Right lung (tissue), 10 donors: Measurements from ENCODE around the gene CXADR. TPM values are rescaled to one million over a fixed set of nuclear protein-coding genes. Genes with fewer than 3 reads are reported as not detected.
"Not testable (repeated sequence)": the region's sequence is repeated elsewhere in the genome, so short reads cannot be mapped to it uniquely, and the experiment has no call there.

Source experiments
- DNase-seq, 2 donors: peaks; one replicate each; pipeline ENCODE4 v3.0.0-alpha.2; 2013
- long read RNA-seq, 8 donors: transcript quantifications; one replicate each; lab custom pipeline, GENCODE V29; 2026
- polyA plus RNA-seq, 5 donors: library from polyadenylated mRNA; unstranded; fragments of 120-200 nt; gene quantifications; one replicate each; pipeline versions ENCODE4 v1.2.1 to v1.2.3, GENCODE V29; 2013; ENCODE audit warnings: inconsistent platforms in 1 of 5, low replicate concordance in 1 of 5; ENCODE audit not compliant: insufficient read length in 5 of 5, insufficient read depth in 1 of 5

Gene CXADR
- polyA plus RNA-seq = 10 to 100 TPM; 15.6 to 28.4 (median 25.5) TPM
- long read RNA-seq, donor 1, full-length matches to known transcripts = 7 of 243 reads
- long read RNA-seq, donor 1, partial matches to known transcripts = 226 of 243 reads
- long read RNA-seq, donor 1, other reads (novel, unspliced or antisense) = 10 of 243 reads
- long read RNA-seq, donor 2, full-length matches to known transcripts = 7 of 7 reads
- long read RNA-seq, donor 2, partial matches to known transcripts = 0 of 7 reads
- long read RNA-seq, donor 2, other reads (novel, unspliced or antisense) = 0 of 7 reads
- long read RNA-seq, donor 3, full-length matches to known transcripts = 6 of 6 reads
- long read RNA-seq, donor 3, partial matches to known transcripts = 0 of 6 reads
- long read RNA-seq, donor 3, other reads (novel, unspliced or antisense) = 0 of 6 reads
- long read RNA-seq, donor 4, full-length matches to known transcripts = 4 of 4 reads
- long read RNA-seq, donor 4, partial matches to known transcripts = 0 of 4 reads
- long read RNA-seq, donor 4, other reads (novel, unspliced or antisense) = 0 of 4 reads
- long read RNA-seq, donor 5, full-length matches to known transcripts = 7 of 7 reads
- long read RNA-seq, donor 5, partial matches to known transcripts = 0 of 7 reads
- long read RNA-seq, donor 5, other reads (novel, unspliced or antisense) = 0 of 7 reads
- long read RNA-seq, donor 6, full-length matches to known transcripts = 12 of 118 reads
- long read RNA-seq, donor 6, partial matches to known transcripts = 27 of 118 reads
- long read RNA-seq, donor 6, other reads (novel, unspliced or antisense) = 79 of 118 reads
- long read RNA-seq, donor 7, full-length matches to known transcripts = 10 of 10 reads
- long read RNA-seq, donor 7, partial matches to known transcripts = 0 of 10 reads
- long read RNA-seq, donor 7, other reads (novel, unspliced or antisense) = 0 of 10 reads
- long read RNA-seq, donor 8 = 0 reads

DNA sequence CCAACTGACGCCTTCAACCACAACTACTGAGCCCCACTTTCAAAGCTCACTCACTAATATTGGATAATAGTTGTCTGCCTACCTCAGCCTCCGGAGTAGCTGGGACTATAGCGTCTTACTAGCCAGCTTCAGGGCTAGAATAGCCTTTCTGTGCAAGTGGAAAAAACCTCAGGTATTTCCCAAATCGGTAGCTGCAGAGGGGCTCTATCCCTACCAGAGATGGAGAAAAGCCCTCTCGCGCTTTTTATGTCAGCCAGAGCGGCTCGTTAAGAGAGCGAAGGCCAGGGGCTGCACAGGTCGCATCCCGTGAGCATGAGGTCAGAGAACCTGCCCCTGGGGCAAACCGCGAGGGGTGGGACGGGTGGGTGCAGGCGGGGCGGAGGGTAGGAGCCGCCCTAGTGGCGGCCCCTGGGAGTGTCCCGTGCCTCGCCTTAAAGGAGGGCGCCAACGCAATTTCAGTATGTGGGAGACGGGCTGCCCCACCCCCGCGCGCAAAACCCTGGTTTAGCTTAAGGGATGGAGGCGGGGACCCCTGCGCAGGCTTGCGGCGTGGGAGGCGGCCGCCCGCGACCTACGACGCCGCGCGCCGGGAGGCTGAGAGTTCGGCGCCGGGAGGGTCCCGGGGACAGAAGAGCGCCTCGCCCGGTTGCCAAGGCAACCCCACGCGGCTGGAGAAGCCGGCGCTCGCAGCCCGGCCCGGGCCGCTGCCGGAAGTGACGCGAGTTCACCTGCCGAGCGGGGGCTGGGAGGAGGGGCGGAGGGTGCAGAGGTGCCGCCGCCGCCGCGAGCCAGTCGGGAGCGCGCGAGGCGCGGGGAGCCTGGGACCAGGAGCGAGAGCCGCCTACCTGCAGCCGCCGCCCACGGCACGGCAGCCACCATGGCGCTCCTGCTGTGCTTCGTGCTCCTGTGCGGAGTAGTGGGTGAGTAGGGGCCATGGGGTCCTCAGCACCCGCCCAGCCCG lies at the start of gene CXADR:
Gene CXADR, plus strand, starts transcription at position 791 of the 961 bp plus-strand sequence. Its CDS starts 87 bp downstream, at position 878.
- DNase-seq = peak; percentile 75 to 79

DNA sequence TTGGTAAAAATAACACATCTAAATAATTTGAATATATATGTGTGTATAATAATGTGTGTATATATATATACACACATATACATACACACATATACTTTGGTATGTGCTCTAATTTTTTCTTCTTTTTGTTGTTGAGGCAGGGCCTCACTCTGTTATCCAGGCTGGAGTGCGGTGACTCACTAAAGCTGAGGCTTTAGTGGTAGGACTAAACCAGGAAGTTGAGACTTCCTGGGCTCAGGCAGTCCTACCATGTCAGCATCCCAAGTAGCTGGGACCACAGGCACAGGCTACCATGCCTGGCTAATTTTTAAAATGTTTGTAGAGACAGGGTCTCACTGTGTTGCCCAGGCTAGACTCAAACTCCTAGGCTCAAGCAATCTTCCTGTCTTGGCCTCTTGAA lies 46.7 kb upstream of the CXADR start:
- no peak for DNase-seq

DNA sequence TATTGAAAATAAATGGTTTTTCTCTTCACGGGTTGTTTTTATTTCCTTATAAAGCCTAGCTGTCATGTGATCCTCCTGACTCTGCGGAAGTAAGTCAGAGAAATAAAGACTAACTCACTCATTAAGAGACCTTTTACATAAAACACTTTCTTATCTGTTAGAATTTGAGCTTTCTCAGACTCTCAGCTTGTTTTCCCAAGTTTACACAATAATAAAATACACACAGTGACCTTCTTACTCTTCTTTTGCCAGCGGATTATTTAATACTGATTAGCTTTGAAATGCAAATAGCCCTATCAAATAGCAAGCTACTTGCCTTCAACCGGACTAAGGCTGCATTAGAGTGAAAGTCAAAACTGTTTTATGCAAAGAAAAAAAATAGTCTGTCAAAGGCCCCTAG lies 45.5 kb upstream of the CXADR start:
- no peak for DNase-seq

DNA sequence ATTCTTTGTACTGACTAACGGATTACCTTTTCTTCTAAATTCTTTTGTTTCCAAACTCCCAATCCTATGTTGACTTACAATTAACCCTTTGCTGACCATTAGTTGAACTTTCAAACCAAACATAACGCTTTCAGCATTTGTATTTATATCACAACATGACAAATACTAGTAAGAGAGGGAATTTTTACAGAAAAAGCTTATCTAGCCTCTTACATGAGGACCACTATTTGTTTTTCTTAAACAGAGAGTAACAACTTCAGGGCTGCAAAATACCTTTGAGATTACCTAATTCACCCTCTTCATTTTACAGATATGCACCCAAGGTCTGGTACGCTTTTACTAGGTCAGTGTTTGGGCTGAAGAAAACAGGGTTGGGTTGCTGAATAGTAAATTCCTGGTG lies 45.0 kb upstream of the CXADR start:
- no peak for DNase-seq

DNA sequence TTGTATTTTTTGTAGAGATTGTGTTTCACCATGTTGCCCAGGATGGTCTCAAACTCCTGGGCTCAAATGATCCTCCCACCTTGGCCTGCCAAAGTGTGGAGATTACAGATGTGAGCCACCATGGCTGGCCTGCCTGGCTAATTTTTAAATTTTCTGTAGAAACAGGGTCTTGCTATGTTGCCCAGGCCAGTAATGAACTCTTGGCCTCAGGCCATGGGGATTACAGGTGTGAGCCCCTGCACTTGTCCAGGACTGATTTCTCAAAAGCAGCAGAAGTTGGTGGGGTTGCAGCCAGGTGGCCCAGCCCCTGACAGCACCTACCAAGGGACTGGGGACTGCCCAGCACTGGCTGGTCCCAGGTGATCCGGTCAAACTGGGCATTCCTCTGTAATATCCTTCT lies 44.1 kb upstream of the CXADR start:
- no peak for DNase-seq

DNA sequence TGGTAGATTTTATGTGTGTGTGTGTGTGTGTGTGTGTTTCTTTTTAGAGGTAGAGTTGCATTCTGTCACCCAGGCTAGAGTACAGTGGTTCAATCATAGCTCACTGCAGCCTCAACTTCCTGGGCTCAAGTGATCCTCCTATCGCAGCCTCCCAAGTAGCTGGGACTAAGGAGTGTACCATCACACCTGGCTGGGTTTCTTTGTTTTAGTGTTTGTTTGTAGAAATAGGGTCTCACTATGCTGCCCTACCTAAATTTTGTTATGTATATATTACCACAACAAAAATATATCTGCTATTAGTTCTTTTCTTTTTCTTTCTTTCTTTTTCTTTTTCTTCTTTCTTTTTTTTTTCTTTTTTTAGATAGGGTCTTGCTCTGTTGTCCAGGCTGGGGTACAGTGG lies 43.1 kb upstream of the CXADR start:
- DNase-seq = no peak

DNA sequence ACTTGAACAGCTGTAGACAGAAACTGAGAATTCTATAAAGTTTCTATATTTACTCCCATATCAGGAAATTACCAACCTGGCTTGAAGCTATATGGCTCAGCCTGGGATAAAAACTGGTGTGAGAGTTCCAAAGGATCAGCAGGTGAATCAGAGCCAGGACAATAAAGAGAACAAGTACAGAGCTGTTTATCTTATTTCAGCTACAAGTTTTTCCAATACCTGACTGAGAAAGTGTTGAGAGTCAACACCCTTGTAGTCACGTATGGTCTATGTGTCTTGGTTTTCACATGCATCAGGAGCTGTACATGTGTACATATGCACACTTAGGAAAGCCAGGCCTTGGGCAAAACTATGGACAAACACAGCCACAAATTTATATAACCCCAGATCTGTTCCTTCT lies 40.7 kb upstream of the CXADR start:
- DNase-seq = no peak

DNA sequence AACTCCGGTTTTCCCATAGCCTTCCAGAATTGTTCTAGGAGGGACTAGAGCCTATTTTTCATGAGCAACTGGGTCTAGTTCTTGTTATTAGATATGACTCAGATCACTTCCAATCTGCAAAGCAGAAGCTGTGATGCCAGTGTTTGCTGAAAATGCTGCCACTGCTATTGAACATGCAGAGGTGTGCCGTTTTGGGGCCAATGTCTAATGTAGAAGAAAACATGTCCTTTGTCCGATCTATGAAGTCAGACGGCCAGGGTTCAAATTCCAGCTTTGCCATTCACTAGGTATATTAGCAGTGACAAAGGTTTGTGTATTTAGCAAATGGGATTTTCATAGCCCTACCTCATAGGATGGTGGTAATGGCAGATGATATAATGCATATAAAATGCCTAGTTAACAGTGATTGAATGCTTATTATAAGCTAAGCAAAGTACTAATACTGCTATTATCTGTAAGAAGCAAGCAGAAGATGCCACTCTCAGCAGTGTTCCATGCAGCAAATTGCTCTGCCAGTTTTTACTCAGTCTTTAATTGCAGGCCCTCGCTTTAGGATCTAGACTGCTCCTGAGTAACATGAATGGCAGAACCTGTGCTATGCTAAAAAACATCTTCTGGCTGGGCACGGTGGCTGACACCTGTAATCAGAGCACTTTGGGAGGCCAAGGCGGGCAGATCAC lies 40.1 kb upstream of the CXADR start:
- no peak for DNase-seq

DNA sequence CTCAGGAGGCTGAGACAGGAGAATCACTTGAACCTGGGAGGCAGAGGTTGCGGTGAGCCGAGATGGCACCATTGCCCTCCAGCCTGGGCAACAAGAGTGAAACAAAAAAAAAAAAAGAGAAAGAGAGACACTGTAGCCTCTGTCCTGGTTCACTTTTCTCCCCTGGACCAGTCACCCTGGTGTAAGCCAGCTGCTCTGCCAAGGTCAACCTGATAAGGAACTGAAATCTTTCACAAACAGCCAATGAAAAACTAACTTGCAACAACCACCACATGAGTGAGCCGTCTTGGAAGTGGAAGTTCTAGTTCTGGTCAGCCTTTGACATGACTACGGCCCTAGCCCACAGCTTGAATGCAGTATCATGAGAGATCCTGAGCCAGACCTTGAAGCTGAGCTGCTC lies 36.8 kb upstream of the CXADR start:
- no peak for DNase-seq

DNA sequence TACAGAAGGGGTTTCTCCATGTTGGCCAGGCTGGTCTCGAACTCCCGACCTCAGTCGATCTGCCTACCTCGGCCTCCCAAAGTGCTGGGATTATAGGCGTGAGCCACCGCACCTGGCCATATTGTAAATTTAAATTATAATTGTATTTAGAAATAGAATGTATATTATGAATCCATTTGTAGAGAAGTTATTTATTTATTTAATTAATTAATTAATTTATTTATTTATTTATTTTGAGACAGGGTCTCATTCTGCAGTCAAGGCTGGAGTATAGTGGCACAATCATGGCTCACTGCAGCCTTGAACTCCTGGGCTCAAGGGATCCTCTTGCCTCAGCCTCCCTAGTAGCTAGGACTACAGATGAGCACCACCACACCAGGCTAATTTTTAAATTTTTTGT lies 34.7 kb upstream of the CXADR start:
- not testable (repeated sequence) for DNase-seq

DNA sequence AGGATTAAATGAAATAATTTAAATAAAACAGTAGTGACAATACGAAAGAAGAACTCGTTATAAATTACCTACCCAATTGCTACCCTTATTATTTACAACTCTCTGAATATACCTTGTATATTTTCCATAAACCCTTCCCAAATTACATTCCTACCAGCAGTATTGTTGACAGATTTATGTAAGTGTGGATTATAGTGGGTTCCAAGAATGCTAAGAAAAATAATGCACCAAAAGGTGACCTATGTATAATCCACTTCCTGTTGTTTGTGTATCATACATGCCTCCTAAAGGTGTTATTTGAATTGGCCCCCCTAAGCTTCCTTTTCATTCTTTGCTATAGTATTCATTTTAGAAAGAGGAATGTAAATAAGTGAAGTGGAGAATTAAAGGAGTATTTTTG lies 33.2 kb upstream of the CXADR start:
- no peak for DNase-seq

DNA sequence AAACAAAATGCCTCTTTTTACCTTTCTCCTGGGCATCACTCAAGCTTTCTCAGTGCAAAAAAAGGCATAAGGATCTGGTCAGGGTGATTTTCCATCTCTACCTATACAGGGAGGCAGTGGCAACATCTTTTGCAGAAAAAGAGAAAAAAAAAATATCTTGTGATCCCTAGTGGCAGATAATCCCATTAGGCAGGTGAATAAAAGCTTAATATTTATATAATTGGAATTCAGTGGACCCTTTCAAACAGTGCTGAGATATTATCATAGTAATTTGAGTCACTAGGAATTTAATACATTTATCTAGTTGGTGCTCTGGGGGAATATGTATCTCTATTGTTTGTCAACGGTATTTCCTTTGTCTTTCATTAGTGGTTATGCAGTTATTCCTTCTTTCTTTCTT lies 29.9 kb upstream of the CXADR start:
- DNase-seq = no peak

DNA sequence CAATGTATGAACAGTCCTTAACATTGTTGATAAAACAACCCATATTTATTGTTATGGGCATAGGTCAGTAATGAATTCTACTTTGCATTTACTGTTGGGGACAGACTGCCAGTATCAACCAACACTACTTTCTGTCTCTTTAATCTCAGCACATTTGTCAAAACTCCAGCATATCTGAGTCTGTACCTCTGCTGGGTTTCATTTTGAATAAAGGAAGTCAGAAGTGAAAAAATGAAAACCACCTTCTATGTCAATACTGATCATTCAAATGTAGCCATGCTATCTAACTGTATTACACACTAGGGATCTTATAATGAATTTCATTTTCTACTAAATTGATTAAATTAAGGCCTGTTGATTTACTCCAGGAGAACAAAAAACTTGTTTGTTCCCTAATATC lies 24.2 kb upstream of the CXADR start:
- DNase-seq = no peak

DNA sequence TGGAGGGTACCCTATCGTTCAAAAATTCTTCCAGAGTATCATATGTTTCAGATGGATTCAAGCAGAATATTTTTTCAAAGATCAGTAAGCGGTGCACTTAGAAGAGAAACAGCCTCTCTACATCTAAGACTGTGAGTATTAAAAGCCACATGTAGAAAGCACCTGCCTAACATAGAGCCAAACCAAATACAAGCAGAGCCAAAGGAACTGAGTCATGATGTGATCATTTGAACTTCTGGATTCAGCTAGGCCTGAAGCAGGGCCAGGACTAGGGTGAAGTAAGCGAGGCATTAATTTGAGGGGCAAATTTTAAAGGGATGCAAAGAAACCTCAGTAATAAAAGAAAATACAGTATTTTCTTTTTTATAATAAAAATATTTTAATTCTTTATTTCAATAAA lies 23.3 kb upstream of the CXADR start:
- DNase-seq = not testable (repeated sequence)

DNA sequence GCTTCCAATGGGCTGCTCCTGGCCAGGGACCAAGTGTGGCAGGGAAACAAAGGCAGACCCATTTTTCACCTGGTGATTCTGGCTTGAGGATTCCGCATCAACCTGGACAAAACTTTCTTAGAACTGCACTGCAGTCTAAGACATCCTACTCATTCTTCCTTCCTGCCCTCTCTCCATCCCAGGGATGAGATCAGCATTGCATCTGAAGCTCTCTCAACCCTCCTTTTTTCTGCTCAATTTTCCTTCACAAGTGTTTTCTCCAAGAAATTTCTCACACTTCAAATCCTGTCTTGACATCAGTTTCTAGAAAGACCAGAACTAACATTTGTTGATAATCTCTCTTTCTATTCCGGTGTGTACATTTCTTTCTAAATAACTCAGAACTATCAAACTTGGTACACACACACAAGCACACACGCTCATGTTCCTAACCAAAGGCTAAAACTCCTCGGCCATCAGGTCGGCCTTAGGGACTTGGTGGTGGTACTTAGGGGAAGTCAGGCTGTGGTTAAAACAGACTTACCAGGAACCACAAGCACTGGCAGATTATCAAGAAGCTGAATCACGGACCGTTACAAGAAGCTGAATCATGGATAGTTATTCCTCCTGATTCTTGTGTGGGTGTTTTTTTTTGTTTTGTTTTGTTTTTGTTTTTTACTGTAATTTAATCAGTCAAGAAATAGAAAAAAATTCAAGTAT lies 21.0 kb upstream of the CXADR start:
- no peak for DNase-seq

DNA sequence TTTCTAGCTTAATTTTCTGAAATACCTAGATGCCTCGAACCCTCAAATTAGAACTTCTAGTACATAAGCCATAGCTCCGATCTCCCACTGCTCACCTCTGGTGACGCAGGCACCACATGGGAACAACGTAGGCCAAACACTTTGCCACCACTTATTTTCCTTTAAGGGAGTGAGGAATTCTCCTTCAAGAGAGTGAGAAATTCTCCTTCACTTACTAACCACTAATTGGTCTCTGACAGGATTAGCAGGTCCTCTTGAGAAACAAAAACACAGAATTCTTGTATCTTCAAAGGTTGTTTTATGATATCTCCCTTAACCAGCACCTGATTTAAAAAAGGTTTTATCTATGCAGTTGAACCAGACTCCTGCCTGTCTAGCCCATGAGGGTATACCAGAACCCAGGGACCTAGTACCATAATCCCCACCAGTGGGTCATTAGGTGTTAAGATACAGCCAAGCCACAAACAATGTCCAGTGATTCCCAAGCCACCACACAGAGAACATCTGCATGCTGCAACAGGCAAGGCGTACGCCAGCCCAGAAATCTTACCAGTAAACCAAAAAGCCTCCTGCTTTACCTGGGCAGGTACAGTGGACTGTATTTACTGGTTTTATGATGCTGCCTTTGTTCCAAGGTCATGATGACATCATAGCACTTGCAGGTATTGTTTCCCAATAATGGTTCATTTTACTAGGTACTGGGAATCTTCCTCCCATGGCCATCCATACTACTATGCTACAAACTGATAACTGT lies 20.3 kb upstream of the CXADR start:
- peak in 1 of 2 donors; percentile 9 for DNase-seq

DNA sequence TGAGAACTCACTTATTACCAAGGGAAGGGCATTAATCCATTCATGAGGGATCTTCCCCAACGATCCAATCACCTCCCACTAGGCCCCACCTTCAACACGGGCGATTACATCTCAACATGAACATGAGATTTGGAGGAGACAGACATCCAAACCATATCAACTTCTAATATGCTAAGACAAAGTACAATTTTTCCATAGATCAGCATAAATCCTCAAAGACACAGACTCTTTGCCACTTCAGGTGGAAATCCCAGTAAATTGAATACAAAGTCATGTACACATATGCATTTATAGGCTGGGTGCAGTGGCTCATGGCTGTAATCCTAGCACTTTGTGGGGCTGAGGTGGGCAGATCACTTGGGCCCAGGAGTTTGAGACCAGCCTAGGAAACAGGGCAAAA lies 18.8 kb upstream of the CXADR start:
- no peak for DNase-seq

DNA sequence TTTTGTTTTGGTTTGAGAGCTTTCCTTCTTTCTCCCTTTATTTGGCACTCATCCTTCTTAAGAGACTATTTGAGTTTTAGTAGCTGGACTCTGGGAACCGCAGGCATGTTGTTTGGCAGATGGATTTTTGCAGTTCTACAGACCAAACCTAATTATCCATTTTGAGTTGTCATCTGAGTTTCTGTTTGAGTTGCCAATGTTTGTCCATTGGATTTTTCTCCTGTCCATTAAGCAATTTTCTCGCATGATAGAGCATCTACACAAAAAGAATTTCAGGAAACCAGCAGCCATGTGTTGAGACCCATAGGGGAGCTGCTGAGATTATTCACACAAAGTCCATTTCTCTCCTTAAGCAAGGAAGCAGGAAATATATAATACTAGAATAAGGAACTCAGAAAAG lies 17.2 kb upstream of the CXADR start:
- no peak for DNase-seq

DNA sequence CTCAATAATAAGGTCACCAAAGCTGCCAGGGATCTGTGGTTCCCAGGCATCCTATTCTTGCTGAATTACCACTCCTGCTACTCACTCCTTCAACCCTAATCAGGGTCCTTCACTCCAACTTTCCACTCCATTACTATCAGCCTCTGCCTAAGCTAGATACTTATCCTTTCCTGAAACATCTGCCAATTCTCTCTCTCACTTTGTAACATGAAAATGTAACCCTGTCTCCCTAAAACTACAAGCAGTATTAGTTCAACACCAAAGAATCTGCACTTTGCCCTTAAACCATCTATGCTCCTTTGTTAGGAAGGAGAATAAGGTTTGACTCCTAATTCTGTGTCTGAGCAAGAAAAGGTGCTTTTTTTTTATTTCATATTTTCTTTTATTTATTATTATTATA lies 15.5 kb upstream of the CXADR start:
- DNase-seq = no peak

DNA sequence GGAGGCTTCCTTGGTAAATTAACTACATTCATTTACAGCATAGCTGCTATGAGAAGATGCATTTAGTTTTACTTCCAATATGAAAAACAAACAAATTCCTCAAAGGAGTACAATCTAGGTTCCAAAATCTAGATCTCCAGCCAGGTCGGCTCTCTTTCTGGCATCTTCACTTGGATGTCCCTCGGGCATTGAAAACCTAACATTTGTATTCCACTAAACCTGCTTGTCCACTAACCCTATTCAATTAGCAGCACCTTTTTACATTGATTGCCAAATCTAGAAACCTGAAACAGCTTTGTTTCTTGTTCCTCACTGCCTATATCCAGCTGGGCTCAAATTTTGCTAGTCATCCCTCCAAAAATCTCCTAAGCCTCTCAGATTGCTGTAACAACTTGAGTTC lies 14.3 kb upstream of the CXADR start:
- DNase-seq = no peak
